ENCODE results near the gene GBX2. TPM values are rescaled to one million over a fixed set of nuclear protein-coding genes. Genes with fewer than 3 reads are reported as not detected.

The GBX2 gene
- total RNA-seq, 4 donors from 2014 or later = not detected

DNA sequence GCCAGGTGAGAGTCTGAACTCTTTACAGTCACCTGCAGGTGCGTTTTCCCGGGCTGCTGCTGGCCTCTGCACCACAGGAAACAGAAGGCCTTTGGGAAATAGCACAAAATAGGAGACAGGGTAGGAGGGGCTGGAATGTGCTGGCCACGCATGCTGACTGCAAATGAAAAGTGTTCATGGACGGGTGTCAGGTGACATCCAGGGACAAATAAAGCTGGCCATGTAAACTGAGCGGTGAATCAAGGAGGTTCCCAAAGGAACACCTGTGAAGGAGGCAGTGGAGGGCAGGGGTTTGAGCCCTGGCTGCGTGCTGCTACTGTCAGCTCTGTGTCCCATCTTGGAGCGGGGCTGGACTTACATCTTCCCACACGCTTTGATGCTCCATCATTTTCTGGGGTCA is 42.4 kb upstream of the GBX2 start:
- TF ChIP-seq, protein P1, sequence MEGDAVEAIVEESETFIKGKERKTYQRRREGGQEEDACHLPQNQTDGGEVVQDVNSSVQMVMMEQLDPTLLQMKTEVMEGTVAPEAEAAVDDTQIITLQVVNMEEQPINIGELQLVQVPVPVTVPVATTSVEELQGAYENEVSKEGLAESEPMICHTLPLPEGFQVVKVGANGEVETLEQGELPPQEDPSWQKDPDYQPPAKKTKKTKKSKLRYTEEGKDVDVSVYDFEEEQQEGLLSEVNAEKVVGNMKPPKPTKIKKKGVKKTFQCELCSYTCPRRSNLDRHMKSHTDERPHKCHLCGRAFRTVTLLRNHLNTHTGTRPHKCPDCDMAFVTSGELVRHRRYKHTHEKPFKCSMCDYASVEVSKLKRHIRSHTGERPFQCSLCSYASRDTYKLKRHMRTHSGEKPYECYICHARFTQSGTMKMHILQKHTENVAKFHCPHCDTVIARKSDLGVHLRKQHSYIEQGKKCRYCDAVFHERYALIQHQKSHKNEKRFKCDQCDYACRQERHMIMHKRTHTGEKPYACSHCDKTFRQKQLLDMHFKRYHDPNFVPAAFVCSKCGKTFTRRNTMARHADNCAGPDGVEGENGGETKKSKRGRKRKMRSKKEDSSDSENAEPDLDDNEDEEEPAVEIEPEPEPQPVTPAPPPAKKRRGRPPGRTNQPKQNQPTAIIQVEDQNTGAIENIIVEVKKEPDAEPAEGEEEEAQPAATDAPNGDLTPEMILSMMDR (IDR thresholded peaks at IDR 0.05; ENCODE audit: low read depth) = no peak

DNA sequence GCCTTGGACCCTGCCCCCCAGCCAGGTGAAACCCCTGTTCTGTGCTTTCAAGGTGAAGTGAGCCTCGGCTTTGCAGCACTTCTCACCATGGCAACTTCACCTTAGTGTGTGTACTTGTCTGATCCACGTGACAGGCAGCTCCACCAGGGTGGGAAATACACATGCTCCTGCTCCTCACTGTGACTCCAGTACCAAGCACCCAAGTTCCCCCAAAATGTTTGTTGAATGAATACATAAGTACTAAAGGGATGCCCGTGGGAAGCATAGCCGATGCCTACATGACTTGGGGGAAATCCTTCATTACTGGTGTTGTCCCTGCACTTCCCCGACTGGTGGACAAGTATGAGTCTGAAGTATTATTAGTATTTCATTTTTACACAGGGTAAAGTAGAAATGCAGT is 41.8 kb upstream of the GBX2 start:
- TF ChIP-seq, protein P1 (IDR thresholded peaks at IDR 0.05; ENCODE audit: low read depth) = no peak

DNA sequence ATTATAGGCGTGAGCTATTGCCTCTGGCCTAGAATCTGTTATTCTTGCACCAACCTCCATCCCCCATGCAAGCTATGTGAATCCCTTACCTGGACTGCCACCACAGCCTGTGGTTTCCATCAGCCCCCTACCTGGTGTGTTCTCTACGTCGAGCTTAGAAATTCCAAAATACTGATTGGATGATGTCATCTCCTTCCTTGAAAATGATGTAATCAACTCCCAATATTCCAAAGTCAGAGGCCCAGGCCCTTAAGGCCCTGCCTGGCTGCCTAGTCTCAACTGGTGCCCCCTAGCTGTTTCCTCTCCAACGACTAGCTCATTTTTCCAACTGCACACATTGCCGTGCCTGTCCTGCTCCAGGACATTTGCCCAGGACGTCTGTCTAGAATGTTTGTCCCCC is 41.3 kb upstream of the GBX2 start:
- TF ChIP-seq, protein P1 (IDR thresholded peaks at IDR 0.05; ENCODE audit: low read depth) = no peak

DNA sequence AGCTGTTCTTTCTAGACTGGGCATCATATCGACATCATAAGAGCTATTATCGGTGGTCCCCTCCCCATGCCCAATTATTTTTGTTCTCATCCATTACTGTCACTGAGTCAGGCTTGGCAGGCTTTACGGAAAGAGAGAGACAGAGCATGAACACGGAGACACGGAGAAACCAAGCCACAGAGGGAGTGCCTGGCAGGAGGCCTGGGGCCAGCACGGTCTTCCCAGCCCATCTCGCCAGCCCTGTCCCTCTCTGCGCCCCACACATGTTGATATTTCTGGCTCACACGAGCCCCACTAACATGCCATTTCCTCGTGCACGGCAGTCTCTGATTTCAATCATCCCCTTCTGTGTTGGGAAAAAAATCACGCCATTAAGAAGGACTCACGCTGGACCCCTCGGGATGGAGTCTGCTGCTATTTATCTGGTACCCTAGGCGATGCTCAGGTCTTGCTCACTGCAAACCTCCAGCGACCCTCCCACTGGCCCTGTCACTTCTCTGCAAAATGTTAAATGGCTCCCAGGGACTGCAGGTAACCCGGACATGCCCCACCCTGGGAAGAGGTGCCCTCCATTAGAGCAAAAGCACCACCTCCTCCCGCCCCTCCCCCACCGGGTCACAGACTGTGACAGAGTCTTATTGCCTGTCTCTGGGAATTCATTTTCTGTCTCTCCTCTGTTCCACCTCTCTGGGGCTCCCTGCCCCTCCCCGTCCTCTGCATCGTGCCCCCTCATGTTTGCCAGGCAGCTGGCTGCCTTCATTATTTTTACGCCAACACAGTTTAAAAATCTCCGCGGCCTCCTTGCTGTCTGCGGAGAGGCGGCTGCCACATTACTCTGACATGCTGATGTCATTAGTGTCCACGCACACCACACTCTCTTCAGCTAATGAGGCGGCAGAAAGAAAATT is 40.1 kb upstream of the GBX2 start:
- TF ChIP-seq, protein P1 (IDR thresholded peaks at IDR 0.05; ENCODE audit: low read depth) = no peak

DNA sequence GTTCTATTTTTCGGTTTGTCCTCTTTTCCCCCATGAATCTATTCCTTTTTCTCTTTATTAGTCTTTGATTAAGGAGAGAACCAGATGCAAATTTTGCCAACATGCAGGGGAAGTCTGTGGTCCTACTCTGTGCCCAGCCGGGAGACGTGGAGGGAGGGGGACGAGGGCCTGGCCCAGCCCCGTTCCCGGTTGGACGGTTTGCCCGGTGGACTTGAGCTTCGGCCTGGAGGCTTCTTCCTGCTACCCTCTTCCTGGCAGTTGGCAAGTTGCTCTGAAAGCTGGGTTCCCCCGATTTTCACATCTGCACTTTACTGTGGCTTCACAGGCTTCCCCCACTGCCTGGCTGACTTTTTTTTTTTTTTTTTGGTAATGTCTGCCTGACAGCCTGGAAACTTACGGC is 39.3 kb upstream of the GBX2 start:
- TF ChIP-seq, protein P1 (IDR thresholded peaks at IDR 0.05; ENCODE audit: low read depth) = no peak

DNA sequence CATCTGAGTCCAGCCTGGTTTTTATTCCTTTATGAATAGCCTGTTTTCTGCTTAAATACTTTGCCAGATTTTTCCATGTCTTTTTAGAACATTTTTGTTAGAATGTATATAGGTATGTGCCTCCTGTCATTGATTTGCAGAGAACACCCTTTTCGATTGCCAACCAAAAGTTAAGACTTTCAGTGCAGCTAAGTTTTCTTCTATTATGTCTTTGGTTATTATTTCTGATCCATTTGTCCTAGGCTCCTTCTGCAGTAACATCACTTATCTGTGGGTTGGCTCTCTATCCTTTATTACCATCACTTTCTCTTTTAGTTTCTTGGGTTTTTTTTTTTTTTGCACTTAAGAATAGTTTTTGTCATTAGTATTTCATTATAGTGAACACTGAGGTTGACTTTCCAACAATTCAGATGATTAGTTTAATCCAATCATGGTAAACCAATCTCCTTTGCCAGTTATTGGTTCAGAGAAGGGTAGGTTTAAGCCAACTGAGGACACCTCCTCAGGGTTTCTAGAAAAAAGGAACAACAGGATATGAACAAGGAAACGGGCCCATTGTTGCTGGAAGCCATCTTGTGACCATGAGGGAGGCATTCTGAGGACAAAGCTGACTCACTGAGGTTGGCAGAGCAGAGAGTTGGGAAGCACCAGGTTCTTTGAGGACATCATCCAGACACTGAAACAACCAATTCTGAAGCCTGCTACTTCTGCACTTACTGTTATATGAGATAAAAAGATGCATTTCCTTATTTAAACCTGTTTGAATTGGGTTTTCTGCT is 37.9 kb upstream of the GBX2 start:
- TF ChIP-seq, protein P1 (IDR thresholded peaks at IDR 0.05; ENCODE audit: low read depth) = no peak

DNA sequence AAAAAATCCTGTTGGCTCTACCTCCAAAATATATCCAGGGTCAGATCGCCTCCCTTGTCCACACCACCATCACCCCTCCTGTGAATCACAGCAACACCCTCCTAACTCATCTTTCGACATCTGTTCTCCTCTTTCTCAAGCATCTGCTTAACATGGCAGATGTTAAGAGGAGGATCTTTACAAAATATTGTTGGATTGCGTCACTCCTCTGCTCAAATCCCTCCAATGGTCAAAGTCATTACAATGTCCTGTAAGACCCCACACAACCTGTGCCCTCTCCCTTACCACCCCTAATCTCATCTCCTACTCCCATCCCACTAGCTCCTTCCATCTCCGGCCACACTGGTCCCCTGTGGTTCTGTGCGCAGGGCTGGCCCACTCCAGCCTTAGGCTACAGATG is 36.8 kb upstream of the GBX2 start:
- TF ChIP-seq, protein P1 (IDR thresholded peaks at IDR 0.05; ENCODE audit: low read depth) = no peak
